HepG2 (cell line): ENCODE data around the gene DAZAP1. TPM values are rescaled to one million over a fixed set of nuclear protein-coding genes. Genes with fewer than 3 reads are reported as not detected.
A peak's percentile ranks its signal among the peaks of the same experiment; 100 is the strongest.

Experiments used
- ATF1 ChIP-seq: IDR thresholded peaks from 2 replicates; pipeline ENCODE4 v1.6.1; 2016; ENCODE audit warnings: mild to moderate bottlenecking, control low read depth
- CEBPB ChIP-seq: IDR thresholded peaks from 2 replicates; pipeline ENCODE4 v1.6.1; 2011; ENCODE audit warnings: low read depth, low read length, improper control_type of control experiment, borderline replicate concordance
- CREB1 ChIP-seq, 2 experiments: fragments of 450-650 bp in 1 of 2; IDR thresholded peaks; 2 replicates each; pipeline ENCODE4 v1.6.1; 2016 to 2017; ENCODE audit warnings: control low read depth in 1 of 2, mild to moderate bottlenecking in 1 of 2, missing compliant biosample characterization in 1 of 2, missing genetic modification characterization in 1 of 2
- FLYWCH1 ChIP-seq: sonication (generic); formaldehyde crosslinking; IDR thresholded peaks from 2 replicates; pipeline ENCODE4 v1.8.1; 2023; ENCODE audit warnings: mild to moderate bottlenecking, missing genetic modification reagents
- IRX3 ChIP-seq: sonication (generic); formaldehyde crosslinking; IDR thresholded peaks from 2 replicates; pipeline ENCODE4 v1.8.1; 2023; ENCODE audit warnings: mild to moderate bottlenecking, low read depth, missing genetic modification reagents, borderline replicate concordance
- JARID2 ChIP-seq: sonication (generic); formaldehyde crosslinking; IDR thresholded peaks from 2 replicates; pipeline ENCODE4 v1.8.1; 2023; ENCODE audit warnings: missing genetic modification reagents, inconsistent platforms; ENCODE audit not compliant: insufficient replicate concordance
- LBX2 ChIP-seq: sonication (generic); formaldehyde crosslinking; IDR thresholded peaks from 2 replicates; pipeline ENCODE4 v1.5.0; 2020; ENCODE audit warnings: missing genetic modification reagents, mild to moderate bottlenecking, borderline replicate concordance
- NPAS2 ChIP-seq: sonication (generic); formaldehyde crosslinking; IDR thresholded peaks from 2 replicates; pipeline ENCODE4 v1.8.0; 2022; ENCODE audit warnings: mild to moderate bottlenecking, missing genetic modification reagents, borderline replicate concordance
- PAF1 ChIP-seq: IDR thresholded peaks from 2 replicates; pipeline ENCODE4 v1.6.1; 2016; ENCODE audit warnings: missing genetic modification reagents, missing compliant biosample characterization
- PATZ1 ChIP-seq: sonication (generic); formaldehyde crosslinking; IDR thresholded peaks from 2 replicates; pipeline ENCODE4 v1.4.0; 2020; ENCODE audit warnings: missing genetic modification reagents
- PBX2 ChIP-seq: IDR thresholded peaks from 2 replicates; pipeline ENCODE4 v1.6.1; 2016; ENCODE audit warnings: control low read depth
- SMARCC2 ChIP-seq: fragments of 450-650 bp; IDR thresholded peaks from 2 replicates; pipeline ENCODE4 v1.6.1; 2017; ENCODE audit warnings: antibody characterized with exemption, mild to moderate bottlenecking
- TCF12 ChIP-seq, 2 experiments: fragments of 450-650 bp in 1 of 2; sonication (generic) in 1 of 2; formaldehyde crosslinking in 1 of 2; IDR thresholded peaks; 2 replicates each; pipeline versions ENCODE4 v1.6.1 to v1.8.0; 2017 to 2022; ENCODE audit warnings: antibody characterized with exemption in 1 of 2, mild to moderate bottlenecking in 1 of 2, missing genetic modification reagents in 1 of 2, moderate library complexity in 1 of 2
- THAP11 ChIP-seq: IDR thresholded peaks from 2 replicates; pipeline ENCODE4 v1.6.1; 2016; ENCODE audit warnings: missing biosample characterization, missing genetic modification reagents
- ZNF124 ChIP-seq: sonication (generic); formaldehyde crosslinking; IDR thresholded peaks from 2 replicates; pipeline ENCODE4 v1.4.0; 2020; ENCODE audit warnings: missing genetic modification reagents
- ZNF136 ChIP-seq: sonication (generic); formaldehyde crosslinking; IDR thresholded peaks from 2 replicates; pipeline ENCODE4 v1.8.1; 2022; ENCODE audit warnings: low read depth, mild to moderate bottlenecking, moderate library complexity, missing genetic modification reagents
- ZNF274 ChIP-seq: sonication (generic); formaldehyde crosslinking; IDR thresholded peaks from 2 replicates; pipeline ENCODE4 v1.5.1; 2020; ENCODE audit warnings: mild to moderate bottlenecking, missing genetic modification reagents
- ZNF280B ChIP-seq: sonication (generic); formaldehyde crosslinking; IDR thresholded peaks from 2 replicates; pipeline ENCODE4 v1.5.0; 2020; ENCODE audit warnings: missing genetic modification reagents, mild to moderate bottlenecking, borderline replicate concordance
- ZNF33B ChIP-seq: sonication (generic); formaldehyde crosslinking; IDR thresholded peaks from 2 replicates; pipeline ENCODE4 v1.5.1; 2020; ENCODE audit warnings: mild to moderate bottlenecking, missing genetic modification reagents
- ZNF556 ChIP-seq: sonication (generic); formaldehyde crosslinking; IDR thresholded peaks from 2 replicates; pipeline ENCODE4 v1.4.0; 2020; ENCODE audit warnings: mild to moderate bottlenecking, missing genetic modification reagents, borderline replicate concordance
- ZNF670 ChIP-seq: sonication (generic); formaldehyde crosslinking; IDR thresholded peaks from 2 replicates; pipeline ENCODE4 v1.8.0; 2022; ENCODE audit warnings: mild to moderate bottlenecking, missing genetic modification reagents, borderline replicate concordance
- ZNF83 ChIP-seq: sonication (generic); formaldehyde crosslinking; IDR thresholded peaks from 2 replicates; pipeline ENCODE4 v1.4.0; 2020; ENCODE audit warnings: missing genetic modification reagents, mild to moderate bottlenecking, borderline replicate concordance
- ZNF841 ChIP-seq: sonication (generic); formaldehyde crosslinking; IDR thresholded peaks from 2 replicates; pipeline ENCODE4 v1.8.1; 2023; ENCODE audit warnings: missing genetic modification reagents, borderline replicate concordance
- ZNF883 ChIP-seq: sonication (generic); formaldehyde crosslinking; IDR thresholded peaks from 2 replicates; pipeline ENCODE4 v1.5.1; 2020; ENCODE audit warnings: mild to moderate bottlenecking, missing genetic modification reagents; ENCODE audit errors: not compliant biosample characterization
- polyA plus RNA-seq, 8 experiments: library from polyadenylated mRNA; depleted of rRNA in 3 of 8; stranded (reverse) in 7 of 8; unstranded in 1 of 8; fragments of >200 nt; fragmentation: Illumina TruSeq in 4 of 8; extraction: Trizol in 4 of 8; gene quantifications; 2 replicates each; pipeline versions ENCODE4 v1.2.1 to v1.2.3, GENCODE V29; 2011 to 2016; ENCODE audit warnings: low read depth in 4 of 8, missing spikeins in 1 of 8, mixed read lengths in 1 of 8; ENCODE audit not compliant: insufficient read depth in 1 of 8
- total RNA-seq, 5 experiments: library from RNA; depleted of rRNA; stranded (reverse); fragments of >200 nt; fragmentation: Illumina TruSeq; extraction: Trizol; gene quantifications; 2 replicates each; pipeline ENCODE4 v1.2.3, GENCODE V29; 2016; ENCODE audit warnings: low read depth in 1 of 5

DAZAP1 gene
- total and polyA plus RNA-seq, 2 of the 13 experiments (the other 11 are each of a cell fraction or from before 2014, with no cell fraction given) = 63.3 to 79.2 TPM

GRCh38 chr19:1438035-1438932, 30.9 kb downstream of the DAZAP1 start, which contains the start of gene RPS15 (continued):
- TF ChIP-seq ZNF556 (CRISPR knock-in tag) (peak; percentile 88; the same call in 1 of the 2 replicates), THAP11 (CRISPR knock-in tag) (peak; percentile 97), CEBPB (no peak), PAF1 (CRISPR knock-in tag) (peak; percentile 67; the same call in 1 of the 2 replicates), SMARCC2 (no peak), ZNF136 (CRISPR knock-in tag) (no peak), ZNF33B (CRISPR knock-in tag) (no peak), ZNF274 (CRISPR knock-in tag) (peak; percentile 87), LBX2 (CRISPR knock-in tag) (peak; percentile 61; the same call in 1 of the 2 replicates), FLYWCH1 (CRISPR knock-in tag) (no peak), TCF12 (IDR thresholded peaks at IDR 0.05) (no peak), TCF12 (CRISPR knock-in tag; IDR thresholded peaks at IDR 0.05) (peak; percentile 87; the same call in 1 of the 2 replicates), ZNF83 (CRISPR knock-in tag) (peak; percentile 79), ZNF841 (peak; percentile 65; the same call in 1 of the 2 replicates), ATF1 (peak; percentile 85), IRX3 (CRISPR knock-in tag) (no peak), ZNF124 (CRISPR knock-in tag) (peak; percentile 83; the same call in 1 of the 2 replicates), ZNF883 (CRISPR knock-in tag) (peak; percentile 94), ZNF670 (CRISPR knock-in tag) (peak; percentile 96), PATZ1 (peak; percentile 72), PBX2 (CRISPR knock-in tag) (no peak), JARID2 (no peak), NPAS2 (CRISPR knock-in tag) (no peak), CREB1 (IDR thresholded peaks at IDR 0.05) (peak; percentile 82), CREB1 (CRISPR knock-in tag; IDR thresholded peaks at IDR 0.05) (peak; percentile 89), ZNF280B (CRISPR knock-in tag) (peak; percentile 79; the same call in 1 of the 2 replicates)
